Natural killer cell treated with Interleukin-12 subunit alpha and Interleukin-12 subunit beta and Interleukin-15 and Interleukin-18, amount 100 ng/mL, for 72 hours (primary cell): Measurements from ENCODE around the gene CPNE1. TPM values are rescaled to one million over a fixed set of nuclear protein-coding genes. Genes with fewer than 3 reads are reported as not detected.
"Not testable (repeated sequence)": the region's sequence is repeated elsewhere in the genome, so short reads cannot be mapped to it uniquely, and the experiment has no call there.

ENCODE experiments used
- ATAC-seq, 2 donors: fragments of 150-1000 bp; cut with Tn5 transposase in 1 of 2; sonication (Bioruptor Pico), chemical (Tn5 transposase) in 1 of 2; 2 replicates each; pipeline ENCODE4 v1.10.0; 2021
- DNase-seq: peaks from one replicate; pipeline ENCODE4 v3.0.0; 2022; ENCODE audit warnings: low spot score
- H3K27ac Mint-ChIP-seq, 2 donors: 1 replicate in 1 of 2; 2 replicates in 1 of 2; pipeline ENCODE4 v1.8.0; 2022; ENCODE audit warnings: mixed read lengths in 2 of 2, mild to moderate bottlenecking in 1 of 2, moderate library complexity in 1 of 2
- H3K27me3 Mint-ChIP-seq, 2 donors: 1 replicate in 1 of 2; 2 replicates in 1 of 2; pipeline ENCODE4 v1.8.0; 2022; ENCODE audit warnings: mixed read lengths in 2 of 2
- H3K36me3 Mint-ChIP-seq: one replicate; pipeline ENCODE4 v1.8.0; 2022; ENCODE audit warnings: mixed read lengths
- H3K4me1 Mint-ChIP-seq, 2 donors: 1 replicate in 1 of 2; 2 replicates in 1 of 2; pipeline ENCODE4 v1.8.0; 2022; ENCODE audit warnings: low read depth in 2 of 2, mixed read lengths in 2 of 2, mild to moderate bottlenecking in 1 of 2
- H3K4me3 Mint-ChIP-seq: one replicate; pipeline ENCODE4 v1.8.0; 2022; ENCODE audit warnings: mixed read lengths
- H3K9me3 Mint-ChIP-seq: 2 replicates; pipeline ENCODE4 v1.8.0; 2022; ENCODE audit warnings: mixed read lengths
- total RNA-seq, 2 donors: library from RNA; stranded (reverse); gene quantifications; one replicate each; pipeline ENCODE4 v1.2.3, GENCODE V29; 2022

CPNE1 gene
- total RNA-seq, 2 donors from 2014 or later, result 266 to 324 TPM

- no peaks in the 10 kb centered on the region for H3K9me3 Mint-ChIP-seq
- ATAC-seq (no peak), DNase-seq (no peak)
- no peaks in the 10 kb centered on the region for H3K27me3 Mint-ChIP-seq
- H3K4me1 Mint-ChIP-seq, result peaks cover 32 to 37% of the 10 kb centered on the region in 2 donors
- H3K36me3 Mint-ChIP-seq, result peaks cover 39% of the 10 kb centered on the region
- H3K4me3 Mint-ChIP-seq, result no peak overlapping the region
- H3K27ac Mint-ChIP-seq, result peak overlapping the region; percentile 50 to 67
Measured at GRCh38 chr20:35702824-35703695, 38.4 kb upstream of the CPNE1 start.

GRCh38 chr20:35702051-35702823, 37.5 kb upstream of the CPNE1 start:
- no peak for ATAC-seq

GRCh38 chr20:35700625-35701148, 36.0 kb upstream of the CPNE1 start:
- H3K9me3 Mint-ChIP-seq, result no peaks in the 10 kb centered on the region
- ATAC-seq (no peak), DNase-seq (no peak)
- H3K27me3 Mint-ChIP-seq, result no peaks in the 10 kb centered on the region
- H3K4me1 Mint-ChIP-seq, result peaks cover 41 to 47% of the 10 kb centered on the region in 2 donors
- H3K4me3 Mint-ChIP-seq, result peak overlapping the region; percentile 98
- peaks cover 39% of the 10 kb centered on the region for H3K36me3 Mint-ChIP-seq
- H3K27ac Mint-ChIP-seq, result peak overlapping the region; percentile 88 to 98

More at GRCh38 chr20:35702051-35702823, 37.5 kb upstream of the CPNE1 start:
- DNase-seq, result no peak
- Mint-ChIP-seq H3K9me3 (no peaks in the 10 kb centered on the region), H3K4me3 (no peak overlapping the region), H3K27me3 (no peaks in the 10 kb centered on the region), H3K27ac (peak overlapping the region; percentile 39 to 50), H3K36me3 (peaks cover 39% of the 10 kb centered on the region), H3K4me1 (peaks cover 40 to 46% of the 10 kb centered on the region in 2 donors)

DNA sequence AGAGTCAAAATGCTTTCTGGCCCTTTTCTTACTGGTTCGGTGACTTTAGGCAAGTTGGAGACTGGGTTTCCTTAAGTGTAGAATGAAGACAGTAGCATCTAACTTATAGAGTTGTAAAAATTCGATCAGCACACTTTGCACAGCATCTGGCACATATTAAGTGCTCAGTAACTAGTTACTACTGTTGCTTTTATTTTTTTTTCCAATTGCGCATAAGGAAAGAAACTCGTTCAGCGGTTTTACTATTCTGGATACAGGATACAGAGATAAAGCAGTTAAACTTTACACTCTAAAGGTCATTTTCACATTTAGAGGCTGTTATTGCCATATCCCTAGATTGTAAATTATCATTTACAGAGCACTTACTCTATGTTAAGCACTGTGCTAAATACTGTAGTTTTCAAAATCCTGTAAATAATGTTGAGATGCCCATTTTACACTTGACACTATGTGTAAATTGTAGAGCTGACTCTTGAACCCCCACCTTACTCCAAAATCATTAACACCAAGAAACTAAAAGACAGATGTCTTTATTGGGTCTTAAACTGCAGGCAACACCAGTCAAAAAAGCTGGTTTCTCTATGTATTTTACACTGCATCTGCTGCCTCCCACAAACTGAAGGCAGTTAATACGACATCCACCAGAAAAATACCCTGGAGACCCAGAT, 35.4 kb upstream of the CPNE1 start:
- no peaks in the 10 kb centered on the region for H3K9me3 Mint-ChIP-seq
- H3K27me3 Mint-ChIP-seq, result no peaks in the 10 kb centered on the region
- H3K36me3 Mint-ChIP-seq, result peaks cover 41% of the 10 kb centered on the region
- peaks cover 44 to 47% of the 10 kb centered on the region in 2 donors for H3K4me1 Mint-ChIP-seq
- peak overlapping the region; percentile 88 to 98 for H3K27ac Mint-ChIP-seq
- DNase-seq (no peak), ATAC-seq (no peak)
- peak overlapping the region; percentile 98 for H3K4me3 Mint-ChIP-seq

DNA sequence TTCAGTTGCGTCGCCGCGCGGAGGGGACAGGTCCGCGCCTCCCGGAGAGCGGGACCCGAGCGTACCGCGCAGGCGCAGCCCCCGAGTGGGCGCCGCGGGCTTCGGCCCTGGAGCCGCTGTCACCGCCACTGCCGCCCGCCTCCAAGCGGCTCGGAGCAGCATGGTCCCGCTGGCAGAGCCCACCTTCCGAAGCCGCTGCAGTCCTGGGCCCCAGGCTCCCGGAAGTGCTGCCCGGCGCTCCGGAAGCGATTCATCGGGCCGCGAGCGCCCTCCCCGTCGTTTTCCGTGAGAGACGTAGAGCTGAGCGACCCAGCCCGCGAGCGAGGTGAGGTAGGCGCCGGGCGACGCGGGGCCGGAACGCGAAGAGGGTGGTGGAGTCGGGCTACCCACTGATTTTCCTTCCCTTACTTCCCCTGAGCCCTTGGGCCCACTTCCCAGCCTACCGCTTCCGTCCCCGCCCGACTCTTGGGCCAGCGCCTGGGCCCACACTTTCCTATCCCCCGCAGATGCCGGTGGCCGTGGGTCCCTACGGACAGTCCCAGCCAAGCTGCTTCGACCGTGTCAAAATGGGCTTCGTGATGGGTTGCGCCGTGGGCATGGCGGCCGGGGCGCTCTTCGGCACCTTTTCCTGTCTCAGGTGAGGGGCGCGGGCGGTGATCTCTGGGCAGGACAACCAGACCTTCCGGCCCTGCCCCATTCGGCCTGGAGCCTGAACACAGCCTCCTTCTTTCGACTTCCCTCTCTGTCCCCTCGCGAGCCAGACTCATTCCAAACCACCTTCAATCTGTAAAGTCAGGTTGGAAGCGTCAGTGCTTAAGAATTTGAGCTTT, 34.6 kb upstream of the CPNE1 start, which contains the start of the genes NFS1 and ROMO1:
Gene NFS1 (minus strand): TSS at position 226 of the 830 bp plus-strand sequence. CDS start 64 bp downstream, at position 162.
Gene ROMO1 (plus strand): TSS at position 279 of the 830 bp plus-strand sequence. CDS start 228 bp downstream, at position 507.
- peak within 1 kb of the TSS; percentile 98 for H3K4me3 Mint-ChIP-seq
- DNase-seq (peak; percentile 89), ATAC-seq (peak; percentile 93 to 95)
- H3K27ac Mint-ChIP-seq, result peak within 1 kb of the TSS; percentile 88 to 98
- H3K36me3 Mint-ChIP-seq, result peaks cover 35% of the 10 kb centered on the region
- H3K4me1 Mint-ChIP-seq, result peaks cover 41 to 47% of the 10 kb centered on the region in 2 donors
- H3K27me3 Mint-ChIP-seq, result no peaks in the 10 kb centered on the region
- H3K9me3 Mint-ChIP-seq, result no peaks in the 10 kb centered on the region

DNA sequence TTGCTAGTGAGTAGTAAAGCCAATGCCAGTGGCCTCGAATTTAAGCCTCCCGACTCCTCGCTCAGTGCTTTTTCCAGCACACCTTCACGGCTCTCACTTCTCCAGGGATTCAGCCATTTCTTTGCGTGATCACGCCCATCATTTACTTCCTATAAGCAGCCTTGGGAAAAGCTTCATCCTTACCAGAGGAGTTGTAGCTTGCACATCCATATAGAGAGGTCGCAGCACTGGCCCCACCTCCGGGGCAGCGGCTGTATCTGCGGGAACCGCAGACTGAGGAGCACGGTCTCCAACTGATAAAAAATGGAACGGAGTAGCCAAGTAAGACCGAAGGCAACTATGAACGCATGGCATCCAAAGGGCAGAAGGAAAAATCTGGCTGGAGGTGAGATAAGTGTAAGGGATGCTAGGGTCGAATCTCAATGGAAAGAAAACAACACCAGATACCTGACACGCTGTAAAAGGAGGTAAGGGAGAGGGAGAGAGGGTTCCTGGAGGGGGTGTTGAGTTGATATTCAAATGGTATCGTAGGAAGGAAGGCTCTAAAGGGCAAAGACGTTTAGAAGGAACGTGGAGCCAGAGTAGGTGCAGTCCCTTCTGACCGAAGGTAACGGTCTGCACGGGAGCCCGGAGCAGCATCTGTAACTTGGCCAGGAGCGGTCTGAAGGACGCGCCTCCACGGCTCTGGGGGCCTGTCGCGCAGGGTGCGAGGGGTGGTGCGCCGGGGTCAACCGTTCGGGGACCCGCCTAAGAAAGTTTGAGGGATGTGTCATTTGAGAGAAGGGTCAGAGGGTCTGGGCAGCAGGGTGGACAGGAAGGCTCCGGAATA, 33.8 kb upstream of the CPNE1 start:
- H3K4me3 Mint-ChIP-seq, result peak overlapping the region; percentile 98
- no peaks in the 10 kb centered on the region for H3K27me3 Mint-ChIP-seq

DNA sequence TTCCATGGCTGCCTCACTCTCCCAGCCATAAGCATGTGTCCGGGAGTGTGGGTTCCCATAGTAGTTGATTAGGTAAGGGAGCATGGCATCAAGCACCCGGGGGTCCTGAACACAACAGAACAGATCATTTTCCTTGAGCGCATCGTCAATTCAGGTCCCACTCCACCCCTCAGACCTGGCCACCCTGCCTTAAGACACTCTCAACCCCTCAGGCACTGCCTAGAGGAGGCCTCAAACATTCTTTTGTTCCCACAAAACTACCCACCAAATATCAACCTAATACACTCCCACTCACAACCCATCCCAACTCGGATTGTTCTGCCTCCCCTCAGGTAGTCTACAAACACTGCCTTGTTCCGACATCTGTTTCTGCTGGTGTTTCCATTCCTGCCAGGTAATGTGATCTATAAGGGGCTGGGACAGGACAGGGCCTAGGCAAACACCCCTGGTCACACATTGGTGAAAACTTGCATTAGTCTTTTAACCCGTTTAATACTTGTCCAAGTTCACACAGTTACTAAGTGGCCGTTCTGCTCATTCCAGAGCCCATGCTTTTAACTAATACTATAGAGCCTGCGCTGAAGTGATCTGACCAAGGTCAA, 33.1 kb upstream of the CPNE1 start:
- Mint-ChIP-seq H3K27ac (peak overlapping the region; percentile 88 to 98), H3K4me3 (peak overlapping the region; percentile 98), H3K27me3 (no peaks in the 10 kb centered on the region), H3K9me3 (no peaks in the 10 kb centered on the region), H3K4me1 (peaks cover 37 to 40% of the 10 kb centered on the region in 2 donors), H3K36me3 (peaks cover 20% of the 10 kb centered on the region)
- ATAC-seq (no peak), DNase-seq (no peak)

More for the DNA sequence above, 33.8 kb upstream of the CPNE1 start:
- H3K9me3 Mint-ChIP-seq, result no peaks in the 10 kb centered on the region
- peak overlapping the region; percentile 88 to 98 for H3K27ac Mint-ChIP-seq
- DNase-seq (no peak), ATAC-seq (peak; percentile 64)
- H3K4me1 Mint-ChIP-seq, result peaks cover 38 to 42% of the 10 kb centered on the region in 2 donors
- H3K36me3 Mint-ChIP-seq, result peaks cover 27% of the 10 kb centered on the region

- no peak overlapping the region for H3K27ac Mint-ChIP-seq
- H3K4me1 Mint-ChIP-seq, result peaks cover 32 to 36% of the 10 kb centered on the region in 2 donors
- DNase-seq (no peak), ATAC-seq (no peak)
- no peaks in the 10 kb centered on the region for H3K27me3 Mint-ChIP-seq
- no peak overlapping the region for H3K4me3 Mint-ChIP-seq
- H3K9me3 Mint-ChIP-seq, result no peaks in the 10 kb centered on the region
- peaks cover 17% of the 10 kb centered on the region for H3K36me3 Mint-ChIP-seq
Measured at GRCh38 chr20:35695978-35696377, 31.3 kb upstream of the CPNE1 start.

- peaks cover 17% of the 10 kb centered on the region for H3K36me3 Mint-ChIP-seq
- no peaks in the 10 kb centered on the region for H3K9me3 Mint-ChIP-seq
- H3K27ac Mint-ChIP-seq, result no peak overlapping the region
- DNase-seq (no peak), ATAC-seq (no peak)
- no peaks in the 10 kb centered on the region for H3K27me3 Mint-ChIP-seq
- peaks cover 25 to 29% of the 10 kb centered on the region in 2 donors for H3K4me1 Mint-ChIP-seq
- no peak overlapping the region for H3K4me3 Mint-ChIP-seq
Measured at GRCh38 chr20:35695245-35695749, 30.6 kb upstream of the CPNE1 start.

GRCh38 chr20:35690265-35690664, 25.6 kb upstream of the CPNE1 start:
- DNase-seq, result no peak
- H3K27ac Mint-ChIP-seq, result no peak overlapping the region
- no peak overlapping the region for H3K4me3 Mint-ChIP-seq
- H3K4me1 Mint-ChIP-seq, result no peaks in the 10 kb centered on the region
- no peaks in the 10 kb centered on the region for H3K9me3 Mint-ChIP-seq
- H3K36me3 Mint-ChIP-seq, result peaks cover 4% of the 10 kb centered on the region
- no peak for ATAC-seq
- H3K27me3 Mint-ChIP-seq, result no peaks in the 10 kb centered on the region

DNA sequence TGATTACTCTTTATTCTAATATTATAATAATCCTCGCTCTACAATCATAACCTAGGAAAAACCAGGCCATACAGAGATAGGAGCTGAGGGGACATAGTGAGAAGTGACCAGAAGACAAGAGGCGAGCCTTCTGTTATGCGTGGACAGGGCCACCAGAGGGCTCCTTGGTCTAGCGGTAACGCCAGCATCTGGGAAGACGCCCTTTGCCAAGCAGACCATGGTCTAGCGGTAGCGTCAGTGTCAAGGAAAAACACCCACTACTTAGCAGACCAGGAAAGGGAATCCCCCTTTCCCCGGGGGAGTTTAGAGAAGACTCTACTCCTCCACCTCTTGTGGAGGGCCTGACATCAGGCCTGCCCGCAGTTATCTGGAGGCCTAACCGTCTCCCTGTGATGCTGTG, 22.2 kb upstream of the CPNE1 start:
- ATAC-seq, H3K4me3 Mint-ChIP-seq, H3K27ac Mint-ChIP-seq, H3K9me3 Mint-ChIP-seq, DNase-seq, H3K36me3 Mint-ChIP-seq, H3K27me3 Mint-ChIP-seq, H3K4me1 Mint-ChIP-seq: not testable (repeated sequence)
